ENCODE measurements around the gene PPP1R27.

Gene PPP1R27

DNA sequence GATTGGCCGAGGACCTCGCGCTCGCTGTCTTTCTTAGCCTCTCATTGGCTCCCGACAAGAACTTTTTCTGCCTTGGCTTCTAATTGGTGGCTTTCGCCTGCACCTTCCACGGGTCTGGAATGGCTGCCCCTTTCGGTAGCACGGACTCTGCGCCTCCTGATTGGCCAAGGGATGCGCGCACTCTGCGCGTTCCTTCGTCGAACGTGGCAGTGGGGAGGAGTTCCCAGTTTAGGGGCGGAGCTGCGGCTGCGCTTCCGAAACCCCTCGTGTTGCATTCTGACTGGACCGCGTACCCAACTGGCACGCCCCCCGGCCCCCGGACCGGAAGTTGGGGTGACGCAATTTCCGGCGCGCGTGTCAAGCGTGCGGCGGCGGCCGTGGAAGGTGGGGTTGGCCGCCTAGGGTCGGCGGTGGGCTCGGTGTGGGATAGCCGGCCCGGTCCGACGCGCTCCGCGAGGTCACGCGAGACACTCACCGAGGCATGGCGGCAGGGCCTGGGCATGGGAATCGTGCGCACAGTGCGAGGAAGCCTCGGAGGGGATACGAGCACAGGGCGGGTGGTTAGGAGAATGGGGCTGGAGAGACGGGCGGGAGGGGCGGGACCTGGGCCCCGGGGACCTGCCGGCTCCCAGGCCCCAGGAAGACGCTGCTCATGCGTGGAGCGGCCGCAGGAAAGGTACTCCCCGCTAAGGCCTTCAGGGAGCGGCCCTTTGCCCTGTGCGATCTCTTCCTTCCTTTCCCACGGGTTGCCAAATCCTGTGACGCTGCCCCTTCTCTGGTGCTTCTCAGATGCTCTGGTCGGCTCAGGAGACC is 26.1 kb upstream of the PPP1R27 start:
- peak; percentile 99 to 100 for DNase-seq

DNA sequence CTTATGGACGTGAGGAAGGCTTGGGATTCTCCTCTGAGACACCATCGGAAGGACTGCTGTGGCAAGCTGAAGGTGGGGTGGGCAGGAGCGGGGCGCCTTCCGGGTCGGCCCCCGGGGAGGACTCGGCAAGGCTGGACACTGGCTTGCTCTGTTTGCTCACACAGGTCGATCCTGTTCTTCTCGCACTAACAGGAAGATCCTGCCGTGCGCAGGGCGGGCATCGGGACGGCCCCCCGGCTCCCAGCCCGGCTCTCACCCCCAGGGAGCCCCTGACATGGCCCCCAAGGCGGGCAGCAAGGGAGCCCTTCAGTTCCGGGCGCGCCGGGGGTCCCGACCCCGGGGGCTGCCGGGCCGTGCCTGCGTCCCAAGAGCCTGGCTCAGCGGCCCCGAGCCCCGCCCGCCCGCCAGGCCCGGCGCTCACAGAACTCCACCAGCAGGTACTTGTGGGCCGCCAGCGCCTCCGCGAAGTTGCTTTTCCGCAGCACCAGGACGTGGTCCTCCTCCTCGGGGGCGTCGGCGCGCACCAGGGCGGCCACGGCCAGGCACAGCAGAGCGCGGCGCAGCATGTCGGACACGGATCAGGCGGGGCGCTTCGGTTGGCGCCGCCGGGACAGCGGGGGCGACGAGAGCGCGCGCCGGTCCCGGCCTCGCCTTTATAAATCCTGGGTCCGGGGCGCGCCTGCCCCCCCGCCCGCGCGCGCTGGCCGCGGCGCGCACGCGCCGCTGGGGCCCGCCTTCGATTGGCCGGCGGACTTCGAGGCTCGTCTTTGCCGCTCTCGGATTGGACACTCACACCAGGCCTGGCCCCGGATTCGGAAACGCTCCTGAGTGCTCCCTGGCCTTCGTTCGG is 25.3 kb upstream of the PPP1R27 start, which contains the start of gene P4HB:
Gene P4HB, minus strand, starts transcription at position 630 of the 850 bp plus-strand sequence. Its CDS starts 64 bp downstream, at position 566.
- DNase-seq: peak in 1 of 2 donors; percentile 92

DNA sequence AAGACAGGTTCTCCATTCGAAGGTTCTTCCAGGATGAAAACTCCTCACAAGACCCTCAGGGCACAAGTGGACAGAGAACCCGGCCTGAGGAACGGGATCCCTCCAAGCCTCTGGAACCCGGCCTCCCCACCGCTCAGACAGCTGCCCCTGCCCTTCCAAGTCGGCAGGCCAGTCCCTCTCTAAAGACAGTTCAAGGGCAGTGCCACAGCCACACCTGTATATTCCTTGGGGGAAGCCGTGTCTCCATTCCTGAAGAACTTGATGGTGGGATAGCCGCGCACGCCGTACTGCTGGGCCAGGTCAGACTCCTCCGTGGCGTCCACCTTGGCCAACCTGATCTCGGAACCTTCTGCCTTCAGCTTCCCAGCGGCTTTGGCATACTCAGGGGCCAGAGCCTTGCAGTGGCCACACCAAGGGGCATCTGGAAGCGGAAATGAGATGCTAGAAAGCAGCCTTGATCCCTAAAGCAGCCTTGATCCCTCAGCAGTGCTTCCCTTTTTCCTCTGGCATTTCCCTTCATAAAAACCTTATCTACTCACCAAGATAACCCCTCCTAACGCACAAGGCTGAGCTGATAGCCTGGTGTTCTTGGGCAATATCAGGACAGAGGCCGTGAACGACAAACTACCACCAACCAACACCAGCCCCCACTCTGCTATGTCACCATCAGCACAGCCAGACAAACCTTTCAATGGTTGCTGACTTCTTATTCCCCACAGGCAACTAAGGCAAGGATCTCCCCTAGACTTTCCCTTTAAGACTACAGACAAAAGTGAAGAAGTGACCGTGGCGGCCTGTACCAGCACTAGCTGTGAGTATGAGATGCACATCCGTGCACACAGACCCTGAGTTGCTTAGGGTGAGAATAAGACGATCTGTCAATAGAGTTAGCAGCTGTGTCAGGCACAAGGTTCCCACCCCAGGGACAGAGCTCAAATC is 24.4 kb upstream of the PPP1R27 start:
- no peak for DNase-seq

DNA sequence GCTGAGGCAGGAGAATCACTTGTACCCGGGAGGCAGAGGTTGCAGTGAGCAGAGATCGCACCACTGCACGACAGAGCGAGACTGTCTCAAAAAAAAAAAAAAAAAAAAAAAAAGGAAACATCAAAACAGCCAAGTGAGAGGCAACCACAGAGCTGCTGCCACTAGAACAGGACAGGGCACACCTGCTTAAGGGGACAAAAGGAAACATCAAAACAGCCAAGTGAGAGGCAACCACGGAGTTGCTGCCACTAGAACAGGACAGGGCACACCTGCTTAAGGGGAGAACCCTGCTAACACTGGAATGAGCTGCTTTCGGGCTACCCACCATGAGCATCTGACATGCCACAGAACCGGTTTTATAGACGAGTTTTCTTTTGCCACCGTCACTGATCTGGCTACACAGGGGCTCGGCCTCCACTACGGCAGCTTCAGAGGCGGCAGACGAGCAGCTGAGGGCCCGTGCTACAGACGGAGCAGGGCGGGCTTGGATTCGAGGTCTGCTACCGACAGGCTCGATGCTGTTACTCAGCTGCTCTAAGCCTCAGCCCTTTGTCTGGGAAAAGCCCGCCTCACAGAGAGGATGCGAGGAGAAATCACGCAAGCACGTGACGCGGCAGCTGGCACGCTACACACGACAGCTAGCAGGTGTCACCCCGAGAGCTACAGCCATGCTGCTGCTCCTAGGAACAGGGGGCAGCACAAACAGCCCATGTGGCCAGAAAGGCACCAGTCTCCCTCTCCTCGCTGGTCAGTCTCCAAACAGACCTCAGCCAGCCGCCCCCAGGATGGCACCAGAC is 23.5 kb upstream of the PPP1R27 start:
- DNase-seq: no peak

DNA sequence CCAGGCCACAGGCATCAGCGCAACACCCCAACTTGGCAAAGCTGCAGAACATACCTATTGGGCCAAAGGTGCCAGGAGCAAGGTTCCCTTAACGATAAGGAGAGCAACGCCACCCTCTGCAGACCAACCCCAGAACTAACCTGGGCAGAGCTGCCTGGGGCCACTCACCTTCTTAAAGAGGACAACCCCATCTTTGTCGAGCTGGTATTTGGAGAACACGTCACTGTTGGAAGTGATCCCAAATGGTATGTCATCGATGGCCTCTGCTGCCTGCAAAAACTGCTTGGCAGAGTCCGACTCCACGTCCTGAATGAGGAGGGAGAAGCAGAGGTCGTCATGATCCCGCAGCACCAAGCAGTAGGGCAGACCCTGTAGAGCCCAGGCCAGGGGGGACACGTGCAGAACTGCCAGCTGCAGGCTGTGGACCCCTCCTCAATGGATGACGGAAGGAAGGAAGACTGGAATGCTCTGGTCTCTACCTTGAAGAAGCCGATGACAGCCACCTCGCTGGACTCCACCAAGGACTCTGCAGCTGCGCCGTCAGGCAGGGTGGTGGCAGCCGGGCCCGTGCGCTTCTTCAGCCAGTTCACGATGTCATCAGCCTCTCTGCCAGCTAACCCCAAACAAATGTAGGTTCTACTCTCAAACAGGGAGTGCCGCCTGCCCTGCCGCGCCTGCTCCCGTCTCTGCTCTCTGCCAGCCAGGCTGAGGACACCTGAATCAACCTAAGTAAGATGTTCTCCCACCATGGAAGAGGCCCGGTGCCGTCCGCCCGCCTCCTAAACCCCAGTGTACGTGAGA is 20.3 kb upstream of the PPP1R27 start:
- DNase-seq: no peak

DNA sequence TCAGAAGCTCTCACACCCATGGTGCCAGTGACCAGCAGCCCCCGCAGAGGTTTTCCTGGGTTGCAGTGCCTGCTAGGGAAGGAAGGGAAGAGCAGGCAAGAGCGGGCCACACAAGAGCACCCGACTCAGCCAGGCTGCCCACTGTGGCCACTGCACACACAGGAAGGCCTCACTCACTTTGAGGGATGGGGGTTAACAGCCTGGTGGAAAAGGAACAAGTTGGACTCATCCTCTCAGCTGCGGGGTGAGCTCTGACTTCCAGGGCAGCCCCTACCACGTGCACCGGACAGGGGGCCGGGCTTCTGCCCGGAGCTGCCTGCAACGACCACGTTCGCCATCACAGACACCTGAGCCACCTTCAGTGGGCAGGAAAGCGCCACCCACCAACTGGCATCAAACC is 17.4 kb upstream of the PPP1R27 start:
- no peak for DNase-seq

DNA sequence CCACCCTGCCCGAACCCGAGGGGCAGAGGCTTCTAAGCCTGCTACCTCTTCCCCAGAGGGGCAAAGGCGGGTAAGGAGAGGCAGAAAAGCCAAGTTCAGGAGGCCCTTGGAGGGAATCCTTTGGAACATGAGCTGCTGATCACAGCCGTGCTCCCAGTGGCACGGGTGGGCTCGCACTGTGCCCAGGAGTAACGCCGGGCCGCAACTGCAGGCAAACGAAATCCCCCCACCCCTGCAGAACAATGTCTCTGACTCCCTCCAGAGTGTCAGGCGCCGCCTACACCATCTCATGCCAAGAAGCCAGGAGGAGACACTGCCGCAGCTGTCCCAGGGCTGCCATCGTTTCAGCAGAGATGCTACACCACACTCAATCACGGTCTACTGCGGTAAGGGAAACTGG is 16.6 kb upstream of the PPP1R27 start:
- DNase-seq: no peak

DNA sequence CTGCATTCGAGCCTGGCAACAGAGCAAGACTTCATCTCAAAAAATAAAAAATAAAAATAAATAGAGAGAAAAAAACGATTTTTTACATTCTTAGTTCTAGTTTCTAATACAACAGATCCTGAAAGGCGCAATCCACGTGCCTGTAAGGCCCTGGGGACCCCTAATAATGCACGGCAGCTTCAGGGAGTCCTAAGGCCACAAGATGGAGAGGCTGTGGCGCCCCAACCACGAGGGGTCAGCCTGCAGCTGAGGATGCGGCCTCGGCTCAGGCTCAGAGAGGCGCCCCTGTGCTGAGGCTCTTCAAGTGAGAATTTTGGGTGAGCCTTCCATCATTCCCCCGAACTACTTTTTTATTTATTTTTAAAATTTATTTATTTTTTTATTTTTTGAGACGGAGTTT is 14.6 kb upstream of the PPP1R27 start:
- no peak for DNase-seq

DNA sequence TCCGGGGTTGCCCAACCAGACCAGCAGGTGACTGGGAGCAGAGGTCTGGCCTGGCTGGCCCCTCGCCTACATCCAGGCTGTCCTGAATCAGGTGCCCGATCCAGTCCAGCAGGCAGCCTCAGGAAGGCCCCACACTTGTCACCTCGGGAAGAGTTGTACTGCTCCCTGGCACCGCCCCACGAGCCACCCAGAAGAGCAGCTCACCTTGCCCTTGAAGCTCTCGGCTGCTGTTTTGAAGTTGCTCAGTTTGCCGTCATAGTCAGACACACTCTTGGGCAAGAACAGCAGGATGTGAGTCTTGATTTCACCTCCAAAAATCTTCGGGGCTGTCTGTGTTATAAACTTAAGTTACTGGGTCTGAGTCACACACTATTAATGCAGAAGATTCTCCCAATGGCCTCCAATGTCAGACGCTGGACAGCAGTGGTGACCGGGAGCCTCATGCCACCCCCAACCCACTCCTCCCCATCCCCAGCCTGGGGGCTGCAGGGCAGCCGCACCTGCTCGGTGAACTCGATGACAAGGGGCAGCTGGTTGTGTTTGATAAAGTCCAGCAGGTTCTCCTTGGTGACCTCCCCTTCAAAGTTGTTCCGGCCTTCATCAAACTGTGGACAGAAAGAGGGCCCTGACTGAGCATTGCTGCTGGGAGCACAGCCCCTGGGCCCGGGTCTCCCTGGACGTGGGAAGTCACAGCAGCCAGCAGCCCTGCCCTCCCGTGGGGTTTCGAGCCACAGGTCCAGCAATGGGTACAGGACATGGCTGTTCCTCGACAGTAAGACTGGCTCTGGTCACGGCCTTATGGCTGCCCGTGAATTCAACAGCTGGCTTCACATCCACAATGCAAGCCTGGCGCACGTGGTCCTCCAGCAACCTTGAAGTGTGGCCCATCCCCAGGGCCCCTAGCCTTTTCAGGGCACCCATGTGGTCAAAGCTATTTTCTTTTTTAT is 12.2 kb upstream of the PPP1R27 start:
- DNase-seq: no peak

DNA sequence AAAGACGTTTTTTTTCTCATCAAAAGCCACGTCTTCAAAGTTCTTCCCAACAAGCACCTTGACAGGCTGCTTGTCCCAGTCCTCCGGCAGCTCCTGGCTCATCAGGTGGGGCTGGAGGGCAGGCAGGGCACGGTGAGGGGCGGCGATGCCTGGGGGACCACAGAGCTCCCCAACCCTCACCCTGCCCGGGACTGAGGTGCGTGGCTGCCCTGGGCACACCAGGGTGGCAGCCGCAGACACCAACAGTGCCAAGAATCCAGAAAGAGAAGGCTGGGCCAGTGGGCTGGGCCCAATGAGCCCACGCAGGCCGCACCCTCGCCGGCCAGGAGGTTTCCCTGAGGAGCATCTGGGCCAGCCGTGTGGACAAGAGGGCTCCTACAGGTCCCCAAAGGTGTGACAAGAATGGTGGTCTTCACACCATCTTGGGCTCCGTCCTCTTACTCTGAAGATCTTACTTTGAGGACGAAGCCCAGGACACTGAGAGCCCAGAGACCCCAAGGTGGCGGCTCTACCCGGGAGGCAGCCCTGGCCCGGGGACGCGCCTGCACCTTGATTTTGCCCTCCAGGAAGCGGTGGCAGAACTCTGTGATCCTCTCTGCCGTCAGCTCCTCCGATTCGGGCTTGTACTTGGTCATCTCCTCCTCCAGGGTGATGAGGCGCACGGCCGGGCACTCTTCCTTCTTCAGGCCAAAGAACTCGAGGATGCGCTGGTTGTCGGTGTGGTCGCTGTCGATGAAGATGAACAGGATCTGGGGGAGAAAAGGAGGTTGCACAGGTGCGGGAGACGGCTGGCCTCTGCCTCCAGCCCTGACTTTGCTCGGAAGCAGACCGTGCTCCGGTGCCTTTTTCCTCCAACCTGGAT is 11.3 kb upstream of the PPP1R27 start:
- DNase-seq: no peak

DNA sequence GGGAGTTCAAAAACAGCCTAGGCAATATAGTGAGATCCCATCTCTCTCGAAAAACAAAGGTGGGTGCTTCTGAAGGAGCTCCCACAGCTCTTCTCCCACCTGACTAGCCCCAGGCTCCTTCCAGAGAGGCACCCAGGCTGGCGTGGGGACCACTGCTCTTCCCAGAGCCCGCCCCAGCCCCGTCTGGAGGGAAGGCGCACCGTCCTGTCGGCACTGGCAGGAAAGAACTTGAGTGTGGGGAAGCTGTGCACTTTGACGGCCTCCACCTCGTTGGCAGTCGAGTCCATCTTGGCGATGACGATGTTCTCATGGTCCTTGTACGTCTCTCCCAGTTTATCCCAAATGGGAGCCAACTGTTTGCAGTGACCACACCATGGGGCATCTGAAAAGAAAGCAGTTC is 10.5 kb upstream of the PPP1R27 start:
- no peak for DNase-seq

DNA sequence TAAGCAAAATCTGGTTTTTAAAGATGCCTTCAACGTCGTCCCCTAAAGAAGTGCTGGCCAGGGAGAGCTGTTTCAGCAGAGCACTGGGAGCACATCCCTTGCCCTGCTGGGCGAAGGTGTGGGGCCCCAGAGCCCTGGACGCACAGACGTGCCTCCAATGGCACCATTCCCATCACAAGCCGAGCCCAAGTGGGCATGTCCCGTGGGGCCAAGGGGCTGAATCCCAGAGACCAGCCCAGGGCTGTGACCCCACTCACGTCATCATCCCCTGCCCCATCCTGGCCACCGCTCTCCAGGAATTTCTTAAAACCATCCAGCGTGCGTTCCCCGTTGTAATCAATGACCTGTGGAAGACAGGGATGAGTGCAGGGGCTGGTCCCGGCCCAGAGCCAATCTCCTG is 10.0 kb upstream of the PPP1R27 start:
- no peak for DNase-seq

DNA sequence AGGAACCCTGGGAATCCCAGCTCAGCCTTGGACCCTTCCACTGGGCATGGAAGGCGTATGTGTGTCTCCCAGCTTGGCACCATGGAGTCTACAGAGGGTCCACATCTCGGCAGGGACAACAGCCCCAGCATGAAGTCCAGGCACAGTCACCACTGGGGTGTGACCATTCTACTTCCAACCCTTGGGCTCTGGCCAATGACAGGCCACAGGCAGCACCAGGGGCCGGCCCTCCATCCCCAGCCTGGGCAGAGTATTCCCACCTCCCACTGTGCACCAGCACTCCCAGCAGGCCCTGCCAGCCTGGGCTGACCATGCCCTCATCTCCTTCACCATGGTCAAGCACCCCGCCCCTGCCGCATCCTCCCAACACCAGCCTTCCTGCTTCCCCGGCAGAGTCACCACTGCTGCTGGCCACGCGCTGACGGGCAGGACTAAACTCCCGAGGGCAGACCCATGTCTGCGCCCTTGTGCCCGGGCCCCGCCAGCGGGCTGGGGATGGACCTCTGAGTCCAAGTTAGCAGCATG is 9.5 kb upstream of the PPP1R27 start:
- DNase-seq: no peak

DNA sequence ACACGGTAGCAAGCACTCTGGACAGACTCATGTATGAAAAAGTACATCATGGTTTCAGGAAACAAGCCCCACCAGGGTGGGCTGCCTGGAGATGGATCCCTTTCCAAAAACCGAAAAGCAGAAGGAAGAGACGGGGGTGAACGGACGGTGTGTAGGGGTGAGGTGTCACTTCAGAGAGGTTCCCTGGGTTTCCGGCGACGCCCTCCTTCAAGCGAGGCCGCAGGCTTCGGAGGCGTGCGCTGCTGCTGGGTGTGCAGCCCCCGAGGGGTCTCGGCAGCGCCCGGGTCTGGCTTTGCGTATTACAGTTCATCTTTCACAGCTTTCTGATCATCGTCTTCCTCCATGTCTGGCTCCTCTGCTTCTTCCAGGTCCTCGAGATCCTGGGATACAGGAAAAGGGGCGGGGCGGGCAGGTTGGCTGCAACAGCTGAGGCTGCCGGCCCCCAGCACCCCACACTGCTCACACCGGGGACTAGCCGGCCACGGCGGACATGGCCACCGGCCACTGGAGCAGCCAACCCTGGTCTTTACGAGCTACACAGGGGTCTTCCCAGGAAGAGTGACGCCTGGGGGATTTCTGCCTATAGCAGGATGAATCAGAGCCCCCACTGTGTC is 9.0 kb upstream of the PPP1R27 start:
- DNase-seq: no peak

DNA sequence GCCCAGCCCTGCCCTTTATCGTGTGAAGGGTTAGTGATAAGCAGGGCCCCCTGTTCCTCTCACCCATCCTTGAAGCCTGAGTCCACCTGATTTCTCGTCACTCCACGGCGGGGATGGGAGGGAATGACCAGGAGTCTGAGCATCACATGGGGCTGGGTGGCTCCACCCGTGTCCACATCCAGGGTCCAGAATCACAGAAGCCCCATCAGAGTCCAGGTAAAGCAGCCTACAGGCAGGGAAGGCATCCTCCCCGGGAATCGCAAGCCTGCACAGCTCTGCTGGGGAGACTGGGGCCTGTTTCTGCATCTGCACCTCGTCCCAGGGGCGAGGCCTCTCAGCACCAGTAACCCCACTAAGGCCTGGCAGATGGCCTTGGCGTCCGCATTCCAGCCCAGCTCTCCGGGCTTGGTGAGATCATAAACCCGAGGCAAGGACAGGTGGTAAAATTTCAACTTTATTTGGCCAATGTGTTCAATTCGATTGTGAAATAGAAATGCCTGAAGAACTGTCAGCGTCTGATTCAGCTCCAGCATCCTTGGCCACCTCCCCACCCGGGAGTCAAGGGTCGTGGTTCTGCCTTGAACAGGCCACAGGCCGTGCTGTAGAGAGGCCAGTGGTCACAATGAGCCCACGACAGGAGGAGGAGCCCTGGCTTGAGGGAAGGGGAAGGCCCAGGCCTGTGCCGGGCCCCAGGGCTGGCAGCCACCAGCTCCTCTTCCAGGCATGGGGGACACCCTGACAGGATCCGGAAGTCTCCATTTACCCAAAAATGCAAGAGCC is 8.1 kb upstream of the PPP1R27 start:
- no peak for DNase-seq

DNA sequence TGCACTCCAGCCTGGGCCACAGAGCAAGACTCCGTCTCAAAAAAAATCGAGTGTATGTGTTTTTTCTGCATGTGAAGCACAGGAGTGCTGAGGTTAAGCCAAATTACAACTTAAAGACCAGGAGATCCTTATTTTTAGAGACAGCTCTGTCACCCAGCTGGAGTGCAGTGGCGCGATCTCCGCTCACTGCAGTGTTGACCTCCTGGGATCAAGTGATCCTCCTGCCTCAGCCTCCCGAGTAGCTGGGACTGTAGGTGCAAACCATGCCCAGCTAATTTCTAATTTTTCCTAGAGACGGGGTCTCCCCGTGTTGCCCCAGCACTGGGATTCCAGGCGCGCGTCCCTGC is 7.5 kb upstream of the PPP1R27 start:
- no peak for DNase-seq

DNA sequence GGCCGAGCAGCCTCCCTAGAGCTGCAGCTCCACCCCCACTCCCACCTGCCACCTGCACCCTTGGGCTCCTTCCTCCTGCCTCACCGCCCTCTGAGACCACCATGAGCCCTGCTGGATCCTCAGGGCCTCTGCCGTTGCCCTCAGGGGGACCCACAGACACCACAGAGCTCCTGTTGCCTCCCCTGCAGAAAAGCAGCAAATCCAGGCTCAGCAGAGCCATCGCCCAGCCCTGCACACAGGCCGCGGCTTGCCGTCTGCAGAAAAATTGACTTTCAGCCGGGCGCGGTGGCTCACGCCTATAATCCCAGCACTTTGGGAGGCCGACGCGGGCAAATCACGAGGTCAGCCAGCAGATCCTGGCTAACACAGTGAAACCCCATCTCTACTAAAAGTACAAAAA is 7.0 kb upstream of the PPP1R27 start:
- DNase-seq: no peak
